Neural cell (in vitro differentiated cells): ENCODE results near the gene NPPA. TPM values are rescaled to one million over a fixed set of nuclear protein-coding genes. Genes with fewer than 3 reads are reported as not detected.

Experiments
- H2AFZ ChIP-seq: fragments of 200-600, 300-800 bp; sonication (generic), shearing (Covaris generic); 2 replicates; pipeline ENCODE4 v1.6.0; 2014; ENCODE audit warnings: low read depth, mild to moderate bottlenecking, antibody characterized with exemption, low read length, moderate library complexity
- H3F3A ChIP-seq: fragments of 200-600 bp; shearing (Covaris generic); 2 replicates; pipeline ENCODE4 v1.6.1; 2016; ENCODE audit warnings: mild to moderate bottlenecking, moderate library complexity, mixed read lengths, antibody characterized with exemption, low read length; ENCODE audit not compliant: insufficient read depth, poor library complexity, severe bottlenecking
- H3K27ac ChIP-seq: fragments of 200-600, 300-800 bp; sonication (generic), shearing (Covaris generic); 2 replicates; pipeline ENCODE4 v1.5.1; 2014; ENCODE audit warnings: mild to moderate bottlenecking, low read length, moderate library complexity
- H3K27me3 ChIP-seq: fragments of 300-800, 200-600 bp; sonication (generic), shearing (Covaris generic); 2 replicates; pipeline ENCODE4 v1.6.0; 2014; ENCODE audit warnings: mild to moderate bottlenecking, low read depth, low read length, moderate library complexity; ENCODE audit not compliant: insufficient read depth
- H3K36me3 ChIP-seq: fragments of 300-800, 200-600 bp; sonication (generic), shearing (Covaris generic); 2 replicates; pipeline ENCODE4 v1.5.1; 2014; ENCODE audit warnings: mild to moderate bottlenecking, antibody characterized with exemption, low read length, moderate library complexity; ENCODE audit not compliant: insufficient read depth
- H3K4me2 ChIP-seq: fragments of 300-800, 200-600 bp; sonication (generic), shearing (Covaris generic); 2 replicates; pipeline ENCODE4 v1.6.0; 2014; ENCODE audit warnings: mild to moderate bottlenecking, low read length
- H3K4me3 ChIP-seq: fragments of 300-800, 200-600 bp; sonication (generic), shearing (Covaris generic); 2 replicates; pipeline ENCODE4 v1.5.1; 2014; ENCODE audit warnings: mild to moderate bottlenecking, low read length, moderate library complexity
- H3K79me2 ChIP-seq: fragments of 200-600 bp; shearing (Covaris generic); replicated peaks from 2 replicates; pipeline ENCODE4 v1.6.0; 2014; ENCODE audit warnings: mild to moderate bottlenecking, low read length, moderate library complexity; ENCODE audit not compliant: insufficient read depth
- H3K9ac ChIP-seq: fragments of 300-800, 200-600 bp; sonication (generic), shearing (Covaris generic); 2 replicates; pipeline ENCODE4 v1.6.1; 2016; ENCODE audit warnings: mild to moderate bottlenecking, low read length, mixed read lengths
- H3K9me2 ChIP-seq: fragments of 200-600 bp; shearing (Covaris generic); 2 replicates; pipeline ENCODE4 v1.6.1; 2016; ENCODE audit warnings: mild to moderate bottlenecking, low read length, mixed read lengths; ENCODE audit not compliant: insufficient read depth
- H3K9me3 ChIP-seq: fragments of 200-600, 300-800 bp; sonication (generic), shearing (Covaris generic); 2 replicates; pipeline ENCODE4 v1.6.1; 2016; ENCODE audit warnings: mild to moderate bottlenecking, mixed run types, low read length, moderate library complexity, mixed read lengths
- H4K20me1 ChIP-seq: fragments of 200-600 bp; shearing (Covaris generic); 2 replicates; pipeline ENCODE4 v1.6.1; 2016; ENCODE audit warnings: mild to moderate bottlenecking, mixed run types; ENCODE audit not compliant: insufficient read depth
- CTCF ChIP-seq: fragments of 450-650 bp; IDR thresholded peaks from 2 replicates; pipeline ENCODE4 v1.5.1; 2014; ENCODE audit warnings: antibody characterized with exemption, mild to moderate bottlenecking, moderate library complexity; ENCODE audit not compliant: poor library complexity, severe bottlenecking
- EP300 ChIP-seq: fragments of 450-650 bp; conservative IDR thresholded peaks from 2 replicates; pipeline ENCODE4 v1.6.1; 2014; ENCODE audit warnings: antibody characterized with exemption, mild to moderate bottlenecking, moderate library complexity; ENCODE audit not compliant: poor library complexity, severe bottlenecking
- EZH2 ChIP-seq: fragments of 200-600, 300-800 bp; shearing (Covaris generic), sonication (generic); IDR thresholded peaks from 2 replicates; pipeline ENCODE4 v1.6.1; 2014; ENCODE audit warnings: antibody characterized with exemption, low read length, borderline replicate concordance, mild to moderate bottlenecking; ENCODE audit not compliant: insufficient read depth, poor library complexity, severe bottlenecking
- MXI1 ChIP-seq: fragments of 450-650 bp; conservative IDR thresholded peaks from 2 replicates; pipeline ENCODE4 v1.6.1; 2014; ENCODE audit warnings: antibody characterized with exemption, mild to moderate bottlenecking; ENCODE audit not compliant: poor library complexity, severe bottlenecking
- POLR2AphosphoS5 ChIP-seq: IDR thresholded peaks from 2 replicates; pipeline ENCODE4 v1.6.1; 2012
- RAD21 ChIP-seq: fragments of 450-650 bp; conservative IDR thresholded peaks from 2 replicates; pipeline ENCODE4 v1.6.1; 2014; ENCODE audit warnings: antibody characterized with exemption, mild to moderate bottlenecking, moderate library complexity
- REST ChIP-seq: IDR thresholded peaks from 2 replicates; pipeline ENCODE4 v1.6.1; 2012; ENCODE audit warnings: borderline replicate concordance
- SMC3 ChIP-seq: fragments of 450-650 bp; conservative IDR thresholded peaks from 2 replicates; pipeline ENCODE4 v1.6.1; 2014; ENCODE audit warnings: antibody characterized with exemption, mild to moderate bottlenecking, moderate library complexity; ENCODE audit not compliant: poor library complexity
- TAF1 ChIP-seq: IDR thresholded peaks from 2 replicates; pipeline ENCODE4 v1.6.1; 2012; ENCODE audit warnings: low read depth
- polyA plus RNA-seq: library from polyadenylated mRNA; depleted of rRNA; stranded (reverse); fragments of >200 nt; gene quantifications from 2 replicates; pipeline ENCODE4 v1.2.3, GENCODE V29; 2014

The NPPA gene
- polyA plus RNA-seq, 1 donor from 2014 or later, result not detected

DNA sequence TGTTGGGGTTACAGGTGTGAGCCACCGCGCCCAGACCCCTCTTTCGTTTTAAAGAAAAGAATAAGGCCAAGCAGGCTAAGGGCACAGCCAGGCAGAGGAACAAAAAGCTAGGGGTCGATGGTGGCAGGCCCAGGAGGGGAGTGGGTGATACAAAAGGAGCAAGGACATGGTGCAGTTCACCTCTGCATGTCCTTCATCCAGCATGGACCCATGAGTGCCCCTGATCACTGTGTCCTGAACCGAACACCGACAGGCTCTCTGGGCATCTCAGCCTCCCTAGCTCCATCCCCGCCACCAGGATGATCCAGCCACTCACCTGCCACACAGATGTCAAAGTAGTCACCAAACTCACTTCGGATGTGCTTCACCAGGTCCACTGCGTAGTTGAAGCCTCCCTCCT lies 47.7 kb downstream of the NPPA start:
- Histone ChIP-seq H3K9me3 (no peaks in the 10 kb centered on the region), H3F3A (no peaks in the 10 kb centered on the region), H3K9me2 (no peaks in the 10 kb centered on the region), H3K4me3 (no peak overlapping the region), H3K36me3 (no peaks in the 10 kb centered on the region), H4K20me1 (no peaks in the 10 kb centered on the region), H3K27ac (no peak overlapping the region), H3K4me2 (no peak overlapping the region), H3K9ac (no peak overlapping the region), H3K27me3 (no peaks in the 10 kb centered on the region), H2AFZ (no peak overlapping the region), H3K79me2 (no peaks in the 10 kb centered on the region)
- no peak for TF ChIP-seq POLR2AphosphoS5
- no peak for TF ChIP-seq EP300

DNA sequence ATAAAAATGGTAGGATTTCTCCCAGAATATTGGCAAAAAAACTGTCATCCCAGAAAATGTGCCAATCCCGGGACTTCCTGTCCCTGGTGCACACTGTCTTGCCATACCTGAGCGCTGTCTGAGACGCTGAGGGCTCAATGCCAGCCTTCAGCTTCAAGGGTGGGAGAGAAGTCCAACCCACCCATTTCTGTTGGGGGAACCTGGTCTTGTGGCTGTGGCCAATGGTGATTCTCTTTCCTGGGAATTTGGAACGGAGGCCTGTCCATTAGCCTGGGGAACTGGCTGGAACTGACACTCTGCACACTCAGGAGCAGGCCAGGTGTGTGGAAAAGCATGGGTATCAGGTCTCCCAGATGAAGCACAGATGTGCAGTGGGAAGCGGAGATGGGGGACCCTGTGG lies 48.5 kb downstream of the NPPA start:
- no peak overlapping the region for H3K9ac ChIP-seq
- H3K79me2 ChIP-seq, result no peaks in the 10 kb centered on the region
- no peaks in the 10 kb centered on the region for H3K36me3 ChIP-seq
- H3K9me2 ChIP-seq, result no peaks in the 10 kb centered on the region
- H3F3A ChIP-seq, result no peaks in the 10 kb centered on the region
- no peaks in the 10 kb centered on the region for H3K9me3 ChIP-seq
- H3K27ac ChIP-seq, result no peak overlapping the region
- TF ChIP-seq SMC3, result no peak
- TF ChIP-seq REST, result no peak
- TF ChIP-seq RAD21, result no peak
- TF ChIP-seq MXI1, result no peak
- no peak for TF ChIP-seq EZH2
- no peak for TF ChIP-seq CTCF
- TF ChIP-seq POLR2AphosphoS5, result no peak
- TF ChIP-seq EP300, result no peak
- TF ChIP-seq TAF1, result no peak
- no peaks in the 10 kb centered on the region for H4K20me1 ChIP-seq
- H3K4me2 ChIP-seq, result no peak overlapping the region
- H3K4me3 ChIP-seq, result no peak overlapping the region
- no peaks in the 10 kb centered on the region for H3K27me3 ChIP-seq
- H2AFZ ChIP-seq, result no peak overlapping the region
